Dermis microvascular lymphatic vessel endothelial cell (primary cell): ENCODE measurements around the gene CATSPERD. TPM values are rescaled to one million over a fixed set of nuclear protein-coding genes. Genes with fewer than 3 reads are reported as not detected.
A peak's percentile ranks its signal among the peaks of the same experiment; 100 is the strongest.
"Not testable (repeated sequence)": the region's sequence is repeated elsewhere in the genome, so short reads cannot be mapped to it uniquely, and the experiment has no call there.

Experiments used
- DNase-seq, 2 donors: peaks; one replicate each; pipeline versions ENCODE4 v3.0.0 to v3.0.0-alpha.2; 2010; ENCODE audit warnings: low read depth in 2 of 2
- total RNA-seq: library from RNA; depleted of rRNA; stranded (reverse); fragments of >200 nt; gene quantifications from 2 replicates; pipeline ENCODE4 v1.2.1, GENCODE V29; 2014

The CATSPERD gene
- total RNA-seq, 1 donor from 2014 or later, result not detected

DNA sequence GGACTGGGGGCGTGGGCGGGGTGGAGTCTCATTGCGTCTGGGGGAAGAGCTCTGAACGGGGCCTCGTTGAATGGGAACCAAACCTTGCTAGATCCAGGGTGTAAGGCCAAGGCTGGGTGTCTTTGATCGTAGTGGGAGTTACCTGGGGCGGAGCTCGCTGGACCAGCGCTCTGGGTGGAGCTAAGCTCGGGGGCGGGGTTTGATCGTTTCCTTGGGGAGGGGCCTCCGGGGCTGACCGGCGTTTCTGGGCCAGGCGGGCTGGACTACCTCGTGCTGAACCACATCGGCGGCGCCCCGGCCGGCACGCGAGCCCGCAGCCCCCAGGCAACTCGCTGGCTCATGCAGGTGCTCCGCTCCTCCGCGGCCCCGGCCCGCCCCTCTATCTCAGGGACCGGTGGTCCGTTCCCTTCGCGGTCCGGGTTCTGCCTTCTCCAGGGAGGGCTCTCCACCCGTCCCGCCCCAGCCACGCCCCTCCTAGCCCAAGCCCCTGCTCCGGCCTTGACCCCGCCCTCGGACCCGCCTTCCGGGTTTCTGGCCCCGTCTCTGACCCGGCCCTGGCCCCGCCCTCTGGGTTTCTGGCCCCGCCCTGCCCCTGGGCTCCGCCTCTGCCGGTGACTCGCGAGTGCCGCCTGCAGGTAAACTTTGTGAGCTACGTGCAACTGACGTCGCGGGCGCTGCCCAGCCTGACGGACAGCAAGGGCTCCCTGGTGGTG is 33.6 kb upstream of the CATSPERD start:
- peak; percentile 80 to 91 for DNase-seq

- no peak for DNase-seq
These were observed 32.9 kb upstream of the CATSPERD start for GRCh38 chr19:5687360-5688198.

GRCh38 chr19:5688262-5688881 is 32.1 kb upstream of the CATSPERD start:
- DNase-seq, result not testable (repeated sequence)

DNA sequence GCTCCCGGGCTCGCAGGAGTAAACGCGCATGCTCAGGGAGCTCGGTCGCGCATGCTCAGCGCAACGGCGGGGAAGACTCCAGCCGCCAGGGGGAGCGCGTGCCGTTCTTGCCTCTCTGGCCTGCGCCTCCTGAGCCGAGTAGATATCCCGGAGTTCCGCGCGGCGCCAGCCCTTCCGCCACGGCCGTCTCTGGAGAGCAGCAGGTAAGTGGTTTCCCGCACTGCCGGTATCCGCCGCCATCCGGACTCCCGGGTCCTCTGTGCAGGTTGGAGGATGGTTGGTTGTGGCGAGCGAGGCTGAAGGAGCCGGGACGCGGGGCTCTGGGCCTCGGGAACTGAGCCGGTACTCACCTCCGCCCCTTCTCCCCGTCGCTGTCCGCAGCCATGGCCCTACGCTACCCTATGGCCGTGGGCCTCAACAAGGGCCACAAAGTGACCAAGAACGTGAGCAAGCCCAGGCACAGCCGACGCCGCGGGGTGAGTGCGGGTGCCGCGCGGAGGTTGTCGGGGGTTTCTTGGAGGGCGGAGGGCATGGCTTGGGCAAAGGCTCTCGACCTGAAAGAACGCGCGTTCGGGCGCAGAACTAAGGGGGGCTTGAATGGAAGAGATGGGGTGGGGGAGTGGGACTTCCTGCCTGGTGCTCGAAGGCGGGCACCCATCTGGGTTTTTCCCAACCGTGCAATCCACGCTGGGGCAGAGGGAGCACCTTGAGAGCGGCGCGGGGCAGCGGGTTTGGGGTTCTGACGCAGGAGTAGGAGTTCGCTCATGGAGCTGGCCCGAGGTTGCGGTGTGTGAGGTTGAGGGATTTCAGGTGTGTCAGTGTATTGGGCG is 30.1 kb upstream of the CATSPERD start, which contains the start of gene RPL36:
Gene RPL36, plus strand, starts transcription at position 171 of the 830 bp plus-strand sequence. Its CDS starts 213 bp downstream, at position 384.
- DNase-seq, result peak; percentile 93 to 96

DNA sequence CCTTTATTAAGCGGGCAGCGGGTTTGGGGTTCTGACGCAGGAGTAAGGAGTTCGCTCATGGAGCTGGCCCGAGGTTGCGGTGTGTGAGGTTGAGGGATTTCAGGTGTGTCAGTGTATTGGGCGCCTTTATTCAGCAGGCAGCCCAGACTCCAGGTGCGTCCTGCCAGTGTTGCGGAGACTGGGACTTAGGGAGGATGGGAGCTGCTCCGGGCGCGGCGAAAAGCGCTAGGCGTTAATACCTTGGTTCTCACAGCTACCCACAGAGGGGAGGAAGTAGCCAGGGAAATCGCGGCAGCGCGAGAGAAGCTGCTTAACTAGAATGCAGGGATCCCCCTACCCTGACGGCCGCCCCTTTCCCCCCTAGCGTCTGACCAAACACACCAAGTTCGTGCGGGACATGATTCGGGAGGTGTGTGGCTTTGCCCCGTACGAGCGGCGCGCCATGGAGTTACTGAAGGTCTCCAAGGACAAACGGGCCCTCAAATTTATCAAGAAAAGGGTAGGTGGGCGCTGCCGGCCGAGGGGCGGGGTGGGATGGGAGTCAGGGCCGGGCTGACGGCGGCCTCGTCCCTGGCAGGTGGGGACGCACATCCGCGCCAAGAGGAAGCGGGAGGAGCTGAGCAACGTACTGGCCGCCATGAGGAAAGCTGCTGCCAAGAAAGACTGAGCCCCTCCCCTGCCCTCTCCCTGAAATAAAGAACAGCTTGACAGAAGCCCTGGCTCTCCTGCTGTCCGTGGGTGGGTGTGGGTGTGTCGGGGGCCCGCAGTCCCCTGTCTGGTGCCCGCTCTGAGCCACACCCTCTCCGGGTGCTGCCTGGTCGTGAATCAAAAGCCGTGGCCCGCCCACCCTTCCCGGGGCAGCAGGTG is 29.2 kb upstream of the CATSPERD start:
- DNase-seq, result peak; percentile 48 to 78

DNA sequence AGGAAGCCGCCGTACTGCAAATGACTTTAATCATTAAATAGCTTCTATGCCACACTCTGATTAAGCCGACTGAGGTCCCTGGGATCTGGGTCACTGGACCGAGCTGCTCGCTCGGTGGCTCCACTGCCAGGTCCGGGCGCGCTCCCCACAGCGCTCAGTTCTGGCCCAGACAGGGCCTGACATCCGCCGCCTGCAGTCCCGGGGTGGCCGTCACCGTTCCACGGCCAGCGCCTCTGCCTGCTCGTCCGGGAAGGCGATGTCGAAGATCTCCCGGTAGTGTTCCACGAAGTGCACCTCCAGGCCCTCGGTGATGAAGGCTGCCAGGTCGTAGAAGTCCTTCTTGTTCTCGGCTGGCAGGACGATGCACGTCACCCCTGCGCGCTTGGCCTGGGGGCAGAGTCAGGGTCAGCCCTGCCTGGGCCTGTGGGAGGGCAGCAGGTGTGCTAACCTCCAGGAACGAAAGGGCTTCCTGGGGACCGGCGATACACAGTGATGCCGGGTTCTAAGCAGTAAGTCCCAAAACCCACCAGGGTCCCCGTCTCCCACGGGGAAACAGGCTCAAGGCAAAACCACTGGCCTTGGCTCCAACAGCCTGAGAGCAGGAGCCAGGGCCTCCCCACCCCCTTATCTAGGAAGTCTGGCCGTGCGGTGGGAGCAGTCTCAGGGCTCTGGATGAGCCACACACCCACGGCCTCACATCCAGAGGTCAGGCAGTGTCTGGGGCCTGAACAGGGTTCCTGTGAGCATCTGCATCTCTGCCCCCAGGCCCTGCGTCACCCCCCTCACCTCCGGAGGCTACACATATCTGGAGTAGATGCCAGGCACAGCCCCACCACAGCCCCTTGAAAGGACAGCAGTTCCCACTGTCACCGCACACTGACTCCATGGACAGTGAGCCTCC is 28.4 kb upstream of the CATSPERD start:
- no peak for DNase-seq

DNA sequence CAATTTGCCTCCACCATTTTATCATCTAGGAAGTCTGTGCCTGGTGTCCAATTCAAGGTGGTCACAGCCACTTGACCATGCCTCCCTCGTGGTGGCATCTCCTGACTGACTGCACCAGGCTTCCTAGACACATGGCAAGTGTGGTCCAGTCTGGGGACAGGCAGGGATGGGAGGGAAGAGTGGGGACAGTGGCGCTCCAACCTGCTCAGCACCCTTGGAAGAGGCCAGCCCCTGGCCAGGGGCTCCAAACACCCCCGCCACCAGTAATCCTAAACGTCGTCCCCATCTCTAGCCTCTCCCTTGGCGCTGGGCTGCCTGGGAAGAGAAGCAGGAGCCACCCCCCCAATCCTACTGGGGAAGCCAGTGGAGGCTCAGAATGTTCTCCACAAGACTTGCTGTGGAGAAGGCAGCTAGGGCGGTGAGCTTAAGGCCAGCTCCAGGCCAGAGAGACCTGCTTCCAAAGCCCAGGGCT is 27.7 kb upstream of the CATSPERD start:
- DNase-seq, result no peak

- no peak for DNase-seq
These were observed 27.0 kb upstream of the CATSPERD start for GRCh38 chr19:5693195-5694166.

GRCh38 chr19:5694167-5694955 is 26.1 kb upstream of the CATSPERD start:
- DNase-seq, result no peak

DNA sequence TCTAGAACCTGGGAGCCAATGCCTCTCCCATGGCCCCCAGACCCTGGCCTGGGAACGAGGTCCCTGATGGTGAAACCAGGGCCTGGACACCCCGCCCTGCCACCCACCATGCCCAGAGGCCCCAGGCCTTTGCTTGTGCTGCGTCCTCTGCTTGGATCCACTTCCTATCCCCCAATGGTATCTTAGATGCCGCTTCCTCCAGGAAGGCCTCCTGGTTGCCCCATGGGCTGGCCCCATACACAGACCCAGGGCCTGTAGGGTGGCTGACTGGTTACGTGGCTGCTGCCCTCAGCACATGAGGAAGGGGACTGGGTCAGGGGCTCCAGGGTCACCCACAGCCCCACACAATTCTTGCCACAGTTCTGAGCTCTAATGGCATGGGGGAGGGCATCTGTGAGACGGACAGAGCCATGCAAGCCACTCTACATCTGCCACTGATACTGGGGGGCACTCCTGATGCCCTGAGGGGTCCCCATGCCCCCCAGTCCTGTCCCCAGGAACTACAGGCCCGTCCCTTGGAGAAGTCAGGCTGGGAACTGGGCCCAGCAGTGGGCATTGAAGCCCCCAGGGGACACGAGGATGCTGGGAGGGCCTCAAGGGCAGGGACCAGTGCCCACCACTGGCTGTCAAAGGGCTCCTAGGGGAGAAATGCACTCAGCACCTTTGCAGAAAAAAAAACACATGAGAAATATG is 25.3 kb upstream of the CATSPERD start:
- no peak for DNase-seq

DNA sequence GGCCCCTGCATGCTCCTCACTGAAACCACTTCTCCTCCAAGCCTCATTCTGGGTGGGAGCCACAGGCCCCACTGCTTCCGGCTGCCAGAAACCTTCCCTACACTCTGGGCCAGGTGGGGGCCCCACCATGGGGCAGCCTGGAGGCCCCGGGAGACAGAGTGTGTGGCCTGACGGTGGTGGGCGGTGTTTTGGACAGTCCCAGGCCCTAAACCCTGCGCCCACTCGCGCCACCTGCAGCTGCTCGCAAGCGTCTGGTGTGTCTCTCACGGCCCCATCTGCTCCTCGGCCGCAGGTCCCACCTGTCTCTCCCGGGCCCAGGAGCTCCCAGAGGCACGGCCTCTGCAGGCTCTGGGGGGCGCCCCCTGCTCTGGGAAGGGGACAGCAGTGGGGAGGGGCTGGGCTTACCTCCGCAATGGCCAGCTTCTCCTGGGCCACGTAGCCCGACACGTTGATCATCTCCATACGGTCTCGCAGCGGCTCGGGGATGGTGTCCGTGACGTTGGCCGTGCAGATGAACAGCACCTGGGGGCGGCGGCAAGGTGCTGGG is 24.7 kb upstream of the CATSPERD start:
- no peak for DNase-seq

- no peak for DNase-seq
These were observed 24.0 kb upstream of the CATSPERD start for GRCh38 chr19:5696196-5697021.

DNA sequence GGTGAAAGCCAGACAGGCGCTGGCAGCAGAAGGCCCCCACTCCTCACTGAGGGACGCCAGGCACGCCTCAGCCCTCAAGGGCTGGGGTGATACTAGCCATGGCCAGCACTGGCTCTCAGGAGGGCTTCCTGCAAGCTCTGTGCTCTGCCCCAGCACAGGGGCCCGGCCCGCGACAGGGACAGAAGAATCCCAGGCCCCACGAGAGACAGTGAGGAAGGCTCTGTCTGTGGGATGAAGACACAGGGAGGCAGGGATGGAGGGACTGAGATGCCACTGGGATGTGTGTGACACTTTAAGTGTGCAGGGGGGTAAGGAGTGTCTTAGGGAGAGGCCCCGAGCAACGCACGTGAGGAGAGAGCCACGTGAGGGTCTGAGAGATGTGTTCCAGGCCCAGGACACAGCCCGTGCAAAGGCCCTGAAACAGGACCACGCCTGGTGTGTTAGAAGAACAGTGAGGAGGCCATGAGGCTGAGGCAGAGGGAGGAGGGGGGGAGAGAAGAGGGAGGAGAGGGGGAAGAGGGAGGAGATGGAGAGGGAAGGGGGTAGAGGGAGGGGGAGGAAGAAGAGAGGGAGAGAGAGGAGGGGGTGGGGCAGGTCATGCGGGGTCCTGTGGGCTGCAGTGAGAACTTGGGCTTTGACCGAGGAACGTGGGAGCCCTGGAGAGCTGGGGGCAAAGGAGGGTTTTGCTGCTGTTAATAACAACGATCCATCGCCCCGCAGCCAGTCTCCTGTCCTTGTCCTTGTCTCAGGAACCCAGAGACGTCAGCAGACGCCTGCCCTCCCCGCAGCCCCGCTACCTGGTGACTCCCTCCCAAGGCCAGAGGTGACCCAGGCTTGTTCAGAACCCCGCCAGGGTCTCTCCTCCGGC is 23.2 kb upstream of the CATSPERD start:
- DNase-seq, result no peak

DNA sequence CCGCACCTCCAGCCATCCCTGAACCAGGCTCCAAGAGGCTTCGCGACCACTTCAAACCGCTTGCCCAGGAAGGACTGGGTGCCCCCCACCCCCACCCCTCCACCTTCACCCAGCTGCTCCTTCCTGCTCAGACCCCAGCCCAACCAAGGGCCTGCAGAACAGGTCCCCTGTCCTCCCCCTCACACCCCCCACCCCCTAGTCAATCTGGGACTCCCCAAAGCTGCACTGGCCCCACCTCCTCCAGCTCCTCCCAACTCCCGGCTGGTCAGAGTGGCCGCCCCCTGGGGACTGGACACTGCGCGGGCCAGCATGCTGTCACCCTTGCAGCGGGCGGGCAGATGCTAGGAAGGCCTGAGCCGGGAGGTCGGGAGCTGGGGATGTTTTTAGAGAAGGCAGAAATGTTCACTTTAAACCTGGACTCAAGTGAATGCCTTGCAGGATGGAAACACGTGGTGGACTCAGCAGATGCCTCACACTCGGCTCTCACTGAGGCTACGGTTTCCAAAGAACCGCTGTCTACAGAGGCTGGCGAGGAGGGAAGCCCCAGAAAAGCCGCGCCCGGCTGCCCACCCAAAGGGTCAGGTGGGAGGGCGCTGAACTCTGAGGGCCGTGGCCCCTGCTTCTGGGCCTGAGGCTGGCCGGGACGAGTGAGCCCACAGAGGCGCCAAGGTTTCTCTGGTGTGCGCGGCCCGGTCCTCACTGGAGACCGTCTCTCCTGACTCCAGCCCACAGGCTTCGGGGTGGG is 22.4 kb upstream of the CATSPERD start:
- DNase-seq, result no peak
